Stimulated activated CD8-positive, alpha-beta memory T cell treated with anti-CD3 and anti-CD28 coated beads, Interleukin-15, amount 100 ng/mL, for 1 hour (primary cell): ENCODE data around the gene ADGRG6.

Source experiments
- DNase-seq: peaks from one replicate; pipeline ENCODE4 v3.0.0-alpha.2; 2020; ENCODE audit warnings: low read depth

Gene ADGRG6

GRCh38 chr6:142291512-142291911 lies 10.3 kb upstream of the ADGRG6 start:
- DNase-seq, result no peak

GRCh38 chr6:142292166-142292924 lies 9.5 kb upstream of the ADGRG6 start:
- DNase-seq, result no peak

- DNase-seq, result no peak
These were observed 8.7 kb upstream of the ADGRG6 start for GRCh38 chr6:142293121-142293520.

- no peak for DNase-seq
These were observed 7.1 kb upstream of the ADGRG6 start for GRCh38 chr6:142294679-142295078.

GRCh38 chr6:142296975-142297604 lies 4.7 kb upstream of the ADGRG6 start:
- DNase-seq, result no peak

- no peak for DNase-seq
These were observed 4.2 kb upstream of the ADGRG6 start for GRCh38 chr6:142297605-142297995.

GRCh38 chr6:142297996-142298753 lies 3.6 kb upstream of the ADGRG6 start:
- no peak for DNase-seq

GRCh38 chr6:142300302-142300701 lies 1.5 kb upstream of the ADGRG6 start:
- no peak for DNase-seq

GRCh38 chr6:142300758-142301650 lies 803 bp upstream of the ADGRG6 start:
- no peak for DNase-seq

- no peak for DNase-seq
These were observed 791 bp downstream of the ADGRG6 start for GRCh38 chr6:142302421-142303175.

- DNase-seq, result no peak
These were observed 1.3 kb downstream of the ADGRG6 start for GRCh38 chr6:142303176-142303533.

GRCh38 chr6:142304241-142304640 lies 2.4 kb downstream of the ADGRG6 start:
- no peak for DNase-seq

- DNase-seq, result no peak
These were observed 4.9 kb downstream of the ADGRG6 start for GRCh38 chr6:142306736-142307135.

GRCh38 chr6:142307963-142308748 lies 6.3 kb downstream of the ADGRG6 start:
- no peak for DNase-seq

GRCh38 chr6:142309426-142309825 lies 7.6 kb downstream of the ADGRG6 start:
- no peak for DNase-seq

GRCh38 chr6:142313284-142313683 lies 11.5 kb downstream of the ADGRG6 start:
- no peak for DNase-seq

GRCh38 chr6:142316791-142317368 lies 15.1 kb downstream of the ADGRG6 start:
- no peak for DNase-seq

- no peak for DNase-seq
These were observed 16.9 kb downstream of the ADGRG6 start for GRCh38 chr6:142318714-142319113.

GRCh38 chr6:142320366-142320765 lies 18.6 kb downstream of the ADGRG6 start:
- no peak for DNase-seq

GRCh38 chr6:142321451-142321850 lies 19.6 kb downstream of the ADGRG6 start:
- DNase-seq, result no peak
